Sigmoid colon (tissue), 4 donors: ENCODE measurements around the gene CCDC92B.

ENCODE experiments used
- CTCF ChIP-seq, 4 experiments: fragments of 450-650 bp in 3 of 4; fragments of 200-600 bp in 1 of 4; IDR thresholded peaks; one replicate each; pipeline ENCODE4 v1.5.1; 2016 to 2019; ENCODE audit warnings: antibody characterized with exemption in 4 of 4, mild to moderate bottlenecking in 3 of 4, moderate library complexity in 2 of 4
- EP300 ChIP-seq, 4 donors: sonication (generic); formaldehyde crosslinking; IDR thresholded peaks; one replicate each; pipeline ENCODE4 v1.6.1; 2017; ENCODE audit warnings: antibody characterized with exemption in 4 of 4
- POLR2A ChIP-seq, 2 donors: fragments of 450-650 bp; IDR thresholded peaks; one replicate each; pipeline ENCODE4 v1.6.1; 2016; ENCODE audit warnings: antibody characterized with exemption in 2 of 2, mild to moderate bottlenecking in 2 of 2, moderate library complexity in 2 of 2

GRCh38 chr17:2683912-2684311 lies 65.5 kb downstream of the CCDC92B start:
- no peak for TF ChIP-seq CTCF (IDR thresholded peaks at IDR 0.05)
- TF ChIP-seq EP300 (IDR thresholded peaks at IDR 0.05), result no peak
- TF ChIP-seq POLR2A (IDR thresholded peaks at IDR 0.05), result no peak
